ENCODE measurements around the gene EIF1AX. TPM values are rescaled to one million over a fixed set of nuclear protein-coding genes. Genes with fewer than 3 reads are reported as not detected.
"Not testable (repeated sequence)": the region's sequence is repeated elsewhere in the genome, so short reads cannot be mapped to it uniquely, and the experiment has no call there.

Gene EIF1AX, protein sequence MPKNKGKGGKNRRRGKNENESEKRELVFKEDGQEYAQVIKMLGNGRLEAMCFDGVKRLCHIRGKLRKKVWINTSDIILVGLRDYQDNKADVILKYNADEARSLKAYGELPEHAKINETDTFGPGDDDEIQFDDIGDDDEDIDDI
- 10 to 100 TPM; 58.4 to 83.6 TPM for total RNA-seq

DNA sequence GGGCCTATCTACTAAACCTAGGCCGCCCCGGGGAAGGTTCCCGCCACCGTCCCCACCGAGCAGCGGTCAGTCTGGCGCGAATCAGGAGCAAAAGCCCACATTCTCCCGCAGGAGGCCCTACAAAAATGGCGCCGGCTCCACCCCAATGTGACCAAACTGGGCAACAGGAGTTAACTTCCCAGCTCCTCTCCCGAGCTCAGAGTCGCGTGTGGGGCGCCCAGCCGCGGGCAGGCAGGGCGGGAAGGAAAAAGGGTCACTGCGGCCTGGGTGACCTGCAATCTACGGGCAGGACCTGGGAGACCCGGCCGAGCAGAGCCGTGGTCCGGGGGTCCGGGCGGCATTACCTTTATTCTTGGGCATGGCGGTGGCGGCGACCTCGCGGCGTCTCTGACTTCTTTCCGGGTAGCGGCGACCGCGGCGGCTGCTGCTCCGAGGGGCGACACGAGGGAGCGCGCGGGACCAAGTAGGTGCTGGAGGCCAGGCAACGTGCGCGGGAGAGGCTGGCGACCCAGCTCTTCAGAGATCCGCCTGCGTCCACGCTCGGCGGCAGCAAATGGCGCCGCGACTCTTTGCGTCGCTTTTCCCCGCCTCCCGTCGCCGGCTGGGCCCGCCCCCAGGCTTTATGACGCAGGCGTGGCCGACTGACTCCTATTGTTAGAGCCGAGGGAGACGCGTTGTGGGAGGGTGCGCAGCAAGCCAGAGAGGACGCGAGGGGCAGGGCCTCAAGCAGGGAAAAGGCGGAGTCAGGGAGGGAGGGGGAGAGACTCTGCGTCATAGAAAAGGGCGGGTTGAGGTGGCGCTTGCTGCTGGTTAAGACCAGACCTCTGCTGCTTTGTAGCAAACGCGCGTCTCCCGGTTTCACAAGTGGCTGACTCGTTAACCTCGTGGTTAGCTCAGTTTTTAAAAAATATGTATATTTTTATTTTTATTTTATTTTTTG, at the start of gene EIF1AX:
EIF1AX (minus strand) TSS at position 558 of the 940 bp plus-strand sequence; CDS start at position 360, 198 bp downstream.
- H3K9me3 Mint-ChIP-seq (ENCODE audit: low read depth): no peaks in the 10 kb centered on the region
- H3K27ac Mint-ChIP-seq: peak within 1 kb of the TSS; percentile 86
- H3K4me1 Mint-ChIP-seq: peaks cover 25% of the 10 kb centered on the region
- H3K4me3 Mint-ChIP-seq: peak within 1 kb of the TSS; percentile 83
- H3K27me3 Mint-ChIP-seq: no peaks in the 10 kb centered on the region
- peaks cover 17% of the 10 kb centered on the region for H3K36me3 Mint-ChIP-seq
- ATAC-seq (peak; percentile 98), DNase-seq (peak; percentile 97)
- CTCF ChIA-PET: interaction anchor here (0.6 kb wide), 1 partner anchor 27 kb away, joined by 3 read pairs; no protein-coding TSS in a partner anchor

DNA sequence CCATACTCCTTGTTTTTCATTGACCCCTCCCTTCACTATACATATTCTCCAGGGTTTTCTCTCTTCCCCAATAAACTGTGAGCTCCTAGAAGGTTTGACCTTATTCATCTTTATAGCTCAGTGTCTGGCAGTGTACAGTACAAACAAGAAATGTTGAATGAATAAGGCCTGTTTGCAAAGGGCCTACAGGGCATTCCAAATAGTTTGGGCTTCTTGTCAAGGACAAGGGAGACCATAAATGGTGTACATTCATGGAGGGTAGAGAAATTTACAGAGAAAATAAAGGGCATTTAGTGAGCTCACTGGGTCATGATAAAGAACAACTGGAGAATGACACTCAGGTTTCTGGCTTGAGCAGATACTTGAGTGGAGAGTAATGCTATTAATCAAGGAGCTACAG, 47.5 kb upstream of the EIF1AX start:
- DNase-seq (no peak), ATAC-seq (no peak)
- Mint-ChIP-seq H3K4me1 (no peaks in the 10 kb centered on the region), H3K27me3 (no peaks in the 10 kb centered on the region), H3K36me3 (peaks cover 30% of the 10 kb centered on the region), H3K27ac (no peak overlapping the region), H3K4me3 (no peak overlapping the region), H3K9me3 (ENCODE audit: low read depth) (no peaks in the 10 kb centered on the region)
- CTCF ChIA-PET: no interaction called here

DNA sequence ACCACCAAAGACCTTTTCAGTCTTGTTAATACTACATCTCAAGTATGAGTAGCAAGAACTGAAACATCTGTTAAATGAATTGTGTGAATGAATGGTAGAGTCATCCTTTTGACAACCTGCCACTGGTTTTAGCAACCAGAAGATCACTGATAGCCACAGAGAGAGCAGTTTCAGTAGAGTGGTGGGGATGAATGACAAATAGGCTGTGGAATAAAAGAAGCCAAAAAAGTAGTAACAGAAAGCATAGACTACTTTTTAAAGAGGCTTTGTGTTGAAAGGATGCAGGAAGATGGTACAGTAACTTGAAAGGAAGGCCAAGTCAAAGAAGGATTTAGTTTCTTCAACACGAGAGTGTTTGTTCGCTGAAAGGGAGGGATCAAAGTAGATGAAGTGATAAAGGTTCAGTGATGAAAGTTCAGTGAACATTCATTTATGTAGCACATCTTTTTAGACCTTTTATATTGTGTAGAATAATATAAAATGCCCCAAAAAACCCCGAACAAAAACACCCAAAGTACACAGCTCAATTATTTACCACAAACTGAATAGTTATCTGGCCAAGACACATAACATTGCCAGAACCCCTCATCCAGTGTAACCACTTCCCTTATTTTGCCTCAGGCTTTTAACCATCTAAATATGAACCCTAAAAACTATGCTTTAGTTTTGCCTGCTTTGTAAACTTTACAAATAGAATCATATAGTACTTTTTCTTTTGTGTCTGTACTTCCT, 40.1 kb upstream of the EIF1AX start:
- no peak for DNase-seq
- peaks cover 29% of the 10 kb centered on the region for H3K36me3 Mint-ChIP-seq
- peaks cover 16% of the 10 kb centered on the region for H3K4me1 Mint-ChIP-seq
- H3K4me3 Mint-ChIP-seq: no peak overlapping the region
- H3K27me3 Mint-ChIP-seq: no peaks in the 10 kb centered on the region
- no peaks in the 10 kb centered on the region for H3K9me3 Mint-ChIP-seq (ENCODE audit: low read depth)
- peak; percentile 51 for ATAC-seq
- CTCF ChIA-PET: no interaction called here
- peak overlapping the region; percentile 80 for H3K27ac Mint-ChIP-seq

DNA sequence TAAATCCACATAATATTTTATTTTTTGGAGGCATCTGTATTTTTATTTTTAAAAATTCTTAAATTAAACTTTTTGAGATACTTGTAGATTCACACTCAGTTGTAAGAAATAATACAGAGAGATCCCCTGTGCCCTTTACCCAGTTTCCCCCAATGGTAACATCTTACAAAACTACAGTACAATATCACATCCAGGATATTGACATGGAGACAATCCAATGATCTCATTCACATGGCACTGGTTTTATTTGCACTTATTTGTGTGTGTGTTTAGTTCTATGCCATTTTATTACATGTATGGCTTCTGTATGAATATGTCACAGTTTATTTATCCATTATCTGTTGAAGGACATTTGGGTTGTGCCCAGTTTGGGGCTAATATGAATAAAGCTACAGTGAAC, 35.5 kb upstream of the EIF1AX start:
- CTCF ChIA-PET: no interaction called here
- Mint-ChIP-seq H3K27ac (no peak overlapping the region), H3K9me3 (ENCODE audit: low read depth) (no peaks in the 10 kb centered on the region), H3K36me3 (peaks cover 30% of the 10 kb centered on the region), H3K4me3 (no peak overlapping the region), H3K27me3 (no peaks in the 10 kb centered on the region), H3K4me1 (peaks cover 8% of the 10 kb centered on the region)
- DNase-seq: no peak
- no peak for ATAC-seq

DNA sequence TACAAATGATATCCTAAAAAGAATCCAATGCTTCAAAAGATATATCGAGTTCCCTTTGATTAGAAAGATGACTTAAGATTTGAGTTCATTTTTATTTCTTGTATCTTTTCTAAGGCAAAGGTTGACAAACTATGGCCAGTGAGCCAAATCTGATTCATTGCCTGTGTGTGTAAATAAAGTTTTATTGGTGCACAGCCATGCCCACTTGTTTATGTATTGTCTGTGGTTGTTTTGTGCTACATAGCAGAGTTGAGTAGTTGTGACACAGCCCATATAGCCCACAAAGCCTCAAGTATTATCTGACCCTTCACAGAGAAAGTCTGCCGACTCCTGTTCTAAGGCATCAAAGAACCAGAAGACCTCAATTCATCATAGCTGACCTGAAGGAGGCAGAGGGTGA, 32.2 kb upstream of the EIF1AX start:
- no peaks in the 10 kb centered on the region for H3K4me1 Mint-ChIP-seq
- DNase-seq: no peak
- no peaks in the 10 kb centered on the region for H3K27me3 Mint-ChIP-seq
- no peaks in the 10 kb centered on the region for H3K9me3 Mint-ChIP-seq (ENCODE audit: low read depth)
- H3K36me3 Mint-ChIP-seq: peaks cover 20% of the 10 kb centered on the region
- H3K4me3 Mint-ChIP-seq: no peak overlapping the region
- CTCF ChIA-PET: no interaction called here
- ATAC-seq: no peak
- H3K27ac Mint-ChIP-seq: no peak overlapping the region

DNA sequence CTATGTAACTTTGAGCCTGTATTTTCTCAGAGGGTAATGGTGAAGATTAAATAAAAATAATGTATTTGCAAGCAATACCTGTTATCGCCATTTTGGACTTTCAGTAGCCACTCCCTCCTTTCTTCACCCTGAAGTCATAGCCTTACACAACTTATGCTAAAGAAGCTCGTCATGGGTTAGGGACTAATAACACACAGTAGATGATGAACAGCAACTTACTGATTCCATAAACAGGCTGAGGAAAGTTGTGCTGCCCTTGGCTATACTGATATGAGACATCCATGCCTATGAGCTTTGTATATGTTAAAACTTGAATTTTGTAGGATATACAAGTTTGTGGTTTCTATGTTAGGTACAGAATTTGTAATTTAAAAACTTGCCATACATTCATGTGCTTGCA, 31.7 kb upstream of the EIF1AX start:
- H3K9me3 Mint-ChIP-seq (ENCODE audit: low read depth): no peaks in the 10 kb centered on the region
- H3K27ac Mint-ChIP-seq: no peak overlapping the region
- no peak overlapping the region for H3K4me3 Mint-ChIP-seq
- H3K27me3 Mint-ChIP-seq: no peaks in the 10 kb centered on the region
- peaks cover 19% of the 10 kb centered on the region for H3K36me3 Mint-ChIP-seq
- CTCF ChIA-PET: no interaction called here
- peaks cover under 1% of the 10 kb centered on the region for H3K4me1 Mint-ChIP-seq
- ATAC-seq: no peak
- no peak for DNase-seq

DNA sequence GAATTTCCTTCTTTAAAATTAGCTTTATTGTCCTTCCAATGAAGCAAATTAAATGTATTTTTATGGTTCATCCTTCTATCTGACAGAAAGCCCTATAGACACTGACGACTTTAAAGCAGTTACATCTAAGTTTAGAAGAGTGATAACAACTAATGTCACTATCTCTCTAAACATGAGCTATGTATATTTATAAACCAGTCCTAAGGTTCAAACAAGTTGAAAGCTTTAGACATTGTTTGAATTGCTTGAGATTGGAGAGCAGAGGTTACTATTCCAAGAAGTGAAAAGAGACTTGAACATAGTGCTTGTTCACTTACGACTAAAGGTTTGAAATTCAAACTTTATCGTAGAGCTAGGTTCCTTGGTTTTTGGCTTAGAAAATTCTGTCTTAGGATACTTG, 30.2 kb upstream of the EIF1AX start:
- no peaks in the 10 kb centered on the region for H3K9me3 Mint-ChIP-seq (ENCODE audit: low read depth)
- peaks cover 1% of the 10 kb centered on the region for H3K4me1 Mint-ChIP-seq
- peaks cover 20% of the 10 kb centered on the region for H3K36me3 Mint-ChIP-seq
- CTCF ChIA-PET: no interaction called here
- ATAC-seq (no peak), DNase-seq (no peak)
- H3K4me3 Mint-ChIP-seq: no peak overlapping the region
- no peaks in the 10 kb centered on the region for H3K27me3 Mint-ChIP-seq
- H3K27ac Mint-ChIP-seq: no peak overlapping the region

DNA sequence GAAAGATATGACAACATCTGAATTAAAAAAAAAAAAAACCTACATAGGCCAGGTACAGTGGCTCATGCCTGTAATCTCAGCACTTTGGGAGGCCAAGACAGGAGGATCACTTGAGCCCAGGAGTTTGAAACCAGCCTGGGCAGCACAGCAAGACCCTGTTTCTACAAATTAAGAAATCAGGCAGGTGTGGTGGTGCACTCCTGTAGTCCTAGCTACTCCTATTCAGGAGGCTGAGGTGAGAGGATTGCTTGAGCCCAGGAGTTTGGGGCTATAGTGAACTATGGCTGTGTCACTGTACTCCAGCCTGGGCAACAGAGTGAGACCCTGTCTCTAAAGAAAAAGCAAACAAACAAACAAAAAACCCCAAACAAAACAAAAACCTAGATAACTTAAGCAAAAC, 20.9 kb upstream of the EIF1AX start:
- H3K27ac Mint-ChIP-seq; ATAC-seq; H3K9me3 Mint-ChIP-seq (ENCODE audit: low read depth); CTCF ChIA-PET; H3K4me3 Mint-ChIP-seq; DNase-seq; H3K4me1 Mint-ChIP-seq; H3K27me3 Mint-ChIP-seq: not testable (repeated sequence)
- H3K36me3 Mint-ChIP-seq: peaks cover 31% of the 10 kb centered on the region

DNA sequence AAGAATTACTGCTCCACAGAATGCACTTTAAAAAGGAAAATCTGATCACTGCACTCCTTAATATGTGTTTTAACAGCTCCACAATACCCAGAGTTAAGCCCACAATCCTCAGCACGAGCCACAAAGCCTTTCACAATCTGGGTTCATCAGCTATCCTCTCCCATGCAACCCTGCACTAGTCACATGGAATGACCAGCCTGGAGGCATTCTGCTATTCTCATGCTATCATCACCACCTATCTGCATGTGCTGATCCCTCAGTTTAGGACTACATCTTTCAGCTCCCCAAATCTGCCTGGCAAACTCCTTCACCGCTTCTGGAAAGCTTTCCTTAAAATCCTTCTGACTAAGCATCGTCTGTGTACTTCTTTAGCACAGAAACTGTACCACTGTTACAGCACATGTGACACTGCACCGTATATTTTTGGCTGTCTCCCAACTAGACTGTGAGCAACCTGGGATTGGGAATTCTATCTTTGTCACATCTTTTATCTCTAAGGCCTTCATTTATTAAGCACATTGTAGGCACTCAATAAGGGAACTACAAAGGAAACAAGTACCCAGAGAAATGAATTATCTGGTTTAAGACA, 18.3 kb upstream of the EIF1AX start:
- H3K27me3 Mint-ChIP-seq: no peaks in the 10 kb centered on the region
- DNase-seq (no peak), ATAC-seq (no peak)
- H3K4me3 Mint-ChIP-seq: no peak overlapping the region
- peaks cover 34% of the 10 kb centered on the region for H3K36me3 Mint-ChIP-seq
- CTCF ChIA-PET: no interaction called here
- H3K27ac Mint-ChIP-seq: peak overlapping the region; percentile 40
- no peaks in the 10 kb centered on the region for H3K9me3 Mint-ChIP-seq (ENCODE audit: low read depth)
- no peaks in the 10 kb centered on the region for H3K4me1 Mint-ChIP-seq

DNA sequence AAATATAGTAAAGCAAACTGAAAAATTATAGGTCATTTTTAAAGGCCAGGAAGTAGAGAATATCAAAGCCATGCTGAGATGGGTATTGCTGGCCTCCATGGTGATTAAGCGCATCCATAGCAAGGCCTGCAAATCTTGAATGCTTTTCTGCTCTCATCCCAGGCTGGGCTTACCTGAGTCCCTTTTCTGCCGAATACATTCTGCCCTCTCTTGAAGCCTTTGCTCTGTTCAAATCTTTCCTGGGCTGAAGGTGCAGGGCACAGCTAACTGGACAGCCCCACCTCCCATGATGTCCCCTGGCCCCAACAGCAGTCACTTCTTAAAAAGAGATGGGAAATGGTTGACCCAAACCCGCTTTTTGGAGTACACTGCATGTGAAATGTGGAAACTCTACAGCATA, 10.1 kb upstream of the EIF1AX start:
- no peaks in the 10 kb centered on the region for H3K27me3 Mint-ChIP-seq
- no peaks in the 10 kb centered on the region for H3K9me3 Mint-ChIP-seq (ENCODE audit: low read depth)
- CTCF ChIA-PET: no interaction called here
- H3K4me3 Mint-ChIP-seq: no peak overlapping the region
- H3K27ac Mint-ChIP-seq: no peak overlapping the region
- peaks cover 2% of the 10 kb centered on the region for H3K4me1 Mint-ChIP-seq
- H3K36me3 Mint-ChIP-seq: peaks cover 32% of the 10 kb centered on the region
- DNase-seq (no peak), ATAC-seq (no peak)

DNA sequence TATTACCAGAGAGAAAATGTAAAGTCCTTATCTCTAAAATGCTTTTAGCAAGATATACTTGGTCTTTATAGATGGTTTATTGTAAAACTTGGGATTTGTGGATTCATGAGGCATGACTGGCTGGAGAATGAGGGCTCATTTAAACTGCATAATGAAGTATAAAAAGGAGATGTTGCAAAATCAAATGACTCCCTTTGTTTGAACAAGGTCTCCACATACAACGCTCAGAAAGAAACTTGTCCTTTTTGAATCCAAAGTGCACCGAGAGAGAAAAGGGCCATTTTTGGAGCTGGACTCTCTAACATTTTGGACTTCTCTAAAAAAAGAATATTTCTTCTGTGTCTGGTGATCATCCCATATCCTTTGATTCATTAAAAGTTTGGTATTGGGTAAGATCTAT, 7.7 kb upstream of the EIF1AX start:
- CTCF ChIA-PET: no interaction called here
- Mint-ChIP-seq H3K9me3 (ENCODE audit: low read depth) (no peaks in the 10 kb centered on the region), H3K27me3 (no peaks in the 10 kb centered on the region), H3K27ac (no peak overlapping the region), H3K36me3 (peaks cover 21% of the 10 kb centered on the region), H3K4me3 (no peak overlapping the region), H3K4me1 (peaks cover 5% of the 10 kb centered on the region)
- DNase-seq: no peak
- no peak for ATAC-seq

DNA sequence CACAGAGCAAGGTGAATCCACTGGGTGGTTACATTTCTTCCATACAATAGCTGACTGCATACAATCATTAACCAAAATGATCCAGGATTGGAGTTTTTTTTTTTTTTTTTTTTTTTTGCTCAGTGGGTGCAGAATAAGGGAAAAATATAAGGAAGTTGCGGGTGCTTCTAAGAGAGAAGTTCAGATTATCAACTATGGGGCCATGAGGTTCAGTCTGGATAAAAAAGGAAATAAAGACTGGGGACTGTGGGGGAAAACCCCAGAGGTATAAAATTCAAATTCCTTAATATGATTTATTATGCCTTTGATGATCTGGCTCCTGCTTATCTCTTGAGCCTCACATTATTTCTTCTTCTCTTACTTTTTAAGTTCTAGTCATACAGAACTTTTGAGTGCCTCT, 5.9 kb upstream of the EIF1AX start:
- Mint-ChIP-seq H3K27ac (no peak overlapping the region), H3K4me1 (peaks cover 12% of the 10 kb centered on the region), H3K27me3 (no peaks in the 10 kb centered on the region), H3K4me3 (no peak overlapping the region), H3K9me3 (ENCODE audit: low read depth) (no peaks in the 10 kb centered on the region), H3K36me3 (peaks cover 15% of the 10 kb centered on the region)
- CTCF ChIA-PET: no interaction called here
- DNase-seq (no peak), ATAC-seq (no peak)

DNA sequence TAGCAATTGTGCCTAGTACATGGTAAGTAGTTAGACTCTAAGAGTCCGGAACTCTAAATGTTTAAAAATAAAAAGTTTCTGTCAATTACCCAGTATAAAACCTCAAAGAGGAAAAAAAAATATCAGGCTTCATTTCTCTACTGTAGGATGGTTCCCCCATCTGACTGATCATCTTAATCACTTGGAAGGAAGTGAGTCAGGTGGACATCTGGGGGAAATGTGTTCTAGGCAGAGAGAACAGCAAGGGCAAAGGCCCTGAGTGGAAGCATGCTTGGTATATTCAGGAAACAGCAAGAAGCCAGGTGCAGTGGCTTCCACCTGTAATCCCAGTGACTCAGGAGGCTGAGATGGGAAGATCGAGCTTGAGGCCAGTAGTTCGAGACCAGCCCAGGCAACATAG, 2.9 kb upstream of the EIF1AX start:
- Mint-ChIP-seq H3K36me3 (peaks cover 12% of the 10 kb centered on the region), H3K27me3 (no peaks in the 10 kb centered on the region), H3K9me3 (ENCODE audit: low read depth) (no peaks in the 10 kb centered on the region), H3K27ac (no peak overlapping the region), H3K4me1 (peaks cover 17% of the 10 kb centered on the region), H3K4me3 (no peak overlapping the region)
- ATAC-seq (no peak), DNase-seq (no peak)
- CTCF ChIA-PET: no interaction called here

All from activated CD8-positive, alpha-beta memory T cell treated with anti-CD3 and anti-CD28 coated beads, Interleukin-2, amount 10 ng/mL, durations not matched to agents 7 days and 5 days (primary cell).